Neutrophil (primary cell): ENCODE data around the gene ZNF740.

ENCODE experiments used
- H3K27ac ChIP-seq: fragments of 200-600 bp; sonication (generic); 2 replicates; pipeline ENCODE4 v1.5.1; 2016; ENCODE audit warnings: mild to moderate bottlenecking, moderate library complexity
- H3K27me3 ChIP-seq: fragments of 200-600 bp; sonication (generic); 2 replicates; pipeline ENCODE4 v1.6.0; 2016; ENCODE audit warnings: mild to moderate bottlenecking
- H3K36me3 ChIP-seq: fragments of 200-600 bp; sonication (generic); 2 replicates; pipeline ENCODE4 v1.5.1; 2017
- H3K4me1 ChIP-seq, 2 experiments: fragments of 200-600 bp in 1 of 2; sonication (generic) in 1 of 2; 1 replicate in 1 of 2; 2 replicates in 1 of 2; pipeline versions ENCODE4 v1.5.1 to v1.6.1; 2013 to 2016; ENCODE audit warnings: low read depth in 1 of 2, low read length in 1 of 2, mild to moderate bottlenecking in 1 of 2, moderate library complexity in 1 of 2; ENCODE audit not compliant: control insufficient read depth in 1 of 2, insufficient read depth in 1 of 2
- H3K4me3 ChIP-seq, 2 experiments: fragments of 200-600 bp in 1 of 2; sonication (generic) in 1 of 2; 1 replicate in 1 of 2; 2 replicates in 1 of 2; pipeline ENCODE4 v1.5.1; 2013 to 2016; ENCODE audit warnings: low read depth in 1 of 2, low read length in 1 of 2, mild to moderate bottlenecking in 1 of 2, moderate library complexity in 1 of 2
- H3K9me3 ChIP-seq: fragments of 200-600 bp; sonication (generic); 2 replicates; pipeline ENCODE4 v1.5.1; 2016
- TF ChIP-seq, protein P1 (sequence below): fragments of 200-600 bp; sonication (generic); IDR thresholded peaks from 2 replicates; pipeline ENCODE4 v1.5.1; 2016; ENCODE audit warnings: antibody characterized with exemption

Gene ZNF740

GRCh38 chr12:53212931-53213330, 32.4 kb downstream of the ZNF740 start:
- TF ChIP-seq, protein P1, sequence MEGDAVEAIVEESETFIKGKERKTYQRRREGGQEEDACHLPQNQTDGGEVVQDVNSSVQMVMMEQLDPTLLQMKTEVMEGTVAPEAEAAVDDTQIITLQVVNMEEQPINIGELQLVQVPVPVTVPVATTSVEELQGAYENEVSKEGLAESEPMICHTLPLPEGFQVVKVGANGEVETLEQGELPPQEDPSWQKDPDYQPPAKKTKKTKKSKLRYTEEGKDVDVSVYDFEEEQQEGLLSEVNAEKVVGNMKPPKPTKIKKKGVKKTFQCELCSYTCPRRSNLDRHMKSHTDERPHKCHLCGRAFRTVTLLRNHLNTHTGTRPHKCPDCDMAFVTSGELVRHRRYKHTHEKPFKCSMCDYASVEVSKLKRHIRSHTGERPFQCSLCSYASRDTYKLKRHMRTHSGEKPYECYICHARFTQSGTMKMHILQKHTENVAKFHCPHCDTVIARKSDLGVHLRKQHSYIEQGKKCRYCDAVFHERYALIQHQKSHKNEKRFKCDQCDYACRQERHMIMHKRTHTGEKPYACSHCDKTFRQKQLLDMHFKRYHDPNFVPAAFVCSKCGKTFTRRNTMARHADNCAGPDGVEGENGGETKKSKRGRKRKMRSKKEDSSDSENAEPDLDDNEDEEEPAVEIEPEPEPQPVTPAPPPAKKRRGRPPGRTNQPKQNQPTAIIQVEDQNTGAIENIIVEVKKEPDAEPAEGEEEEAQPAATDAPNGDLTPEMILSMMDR, result no peak
- Histone ChIP-seq H3K4me3 (no peak overlapping the region), H3K36me3 (no peaks in the 10 kb centered on the region), H3K27ac (no peak overlapping the region), H3K27me3 (peaks cover 2% of the 10 kb centered on the region), H3K4me1 (peaks cover 28 to 53% of the 10 kb centered on the region in 2 experiments), H3K9me3 (no peaks in the 10 kb centered on the region)

GRCh38 chr12:53213348-53213747, 32.8 kb downstream of the ZNF740 start:
- TF ChIP-seq, protein P1, result peak; percentile 86
- peak overlapping the region in 1 of 2 experiments; percentile 18 for H3K4me3 ChIP-seq
- H3K27me3 ChIP-seq, result peaks cover 7% of the 10 kb centered on the region
- no peaks in the 10 kb centered on the region for H3K36me3 ChIP-seq
- no peak overlapping the region for H3K27ac ChIP-seq
- H3K9me3 ChIP-seq, result no peaks in the 10 kb centered on the region
- peaks cover 26 to 52% of the 10 kb centered on the region in 2 experiments for H3K4me1 ChIP-seq

DNA sequence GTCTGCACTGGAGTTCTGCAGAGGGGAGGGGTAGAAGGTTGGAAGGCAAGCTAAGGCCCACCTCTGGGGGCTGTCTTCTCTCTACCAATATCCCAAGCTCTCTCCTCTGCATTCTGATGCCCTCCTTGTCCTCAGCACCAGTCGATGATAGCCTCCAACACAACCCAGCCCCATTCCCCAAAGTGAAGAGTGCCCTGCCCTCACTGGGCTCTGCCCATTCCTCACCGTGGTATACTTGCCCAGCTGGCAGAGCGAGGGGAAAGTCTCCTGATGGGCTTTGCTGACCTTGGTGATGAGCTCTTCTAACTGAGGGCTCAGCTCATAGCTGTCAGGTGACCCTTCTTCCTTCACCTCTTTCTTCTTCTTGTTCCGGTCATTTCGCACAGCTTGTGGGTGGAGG, 33.7 kb downstream of the ZNF740 start:
- Histone ChIP-seq H3K4me3 (no peak overlapping the region), H3K27ac (no peak overlapping the region), H3K36me3 (no peaks in the 10 kb centered on the region), H3K27me3 (peaks cover 15% of the 10 kb centered on the region), H3K9me3 (no peaks in the 10 kb centered on the region), H3K4me1 (peaks cover 17 to 44% of the 10 kb centered on the region in 2 experiments)
- TF ChIP-seq, protein P1, result no peak

DNA sequence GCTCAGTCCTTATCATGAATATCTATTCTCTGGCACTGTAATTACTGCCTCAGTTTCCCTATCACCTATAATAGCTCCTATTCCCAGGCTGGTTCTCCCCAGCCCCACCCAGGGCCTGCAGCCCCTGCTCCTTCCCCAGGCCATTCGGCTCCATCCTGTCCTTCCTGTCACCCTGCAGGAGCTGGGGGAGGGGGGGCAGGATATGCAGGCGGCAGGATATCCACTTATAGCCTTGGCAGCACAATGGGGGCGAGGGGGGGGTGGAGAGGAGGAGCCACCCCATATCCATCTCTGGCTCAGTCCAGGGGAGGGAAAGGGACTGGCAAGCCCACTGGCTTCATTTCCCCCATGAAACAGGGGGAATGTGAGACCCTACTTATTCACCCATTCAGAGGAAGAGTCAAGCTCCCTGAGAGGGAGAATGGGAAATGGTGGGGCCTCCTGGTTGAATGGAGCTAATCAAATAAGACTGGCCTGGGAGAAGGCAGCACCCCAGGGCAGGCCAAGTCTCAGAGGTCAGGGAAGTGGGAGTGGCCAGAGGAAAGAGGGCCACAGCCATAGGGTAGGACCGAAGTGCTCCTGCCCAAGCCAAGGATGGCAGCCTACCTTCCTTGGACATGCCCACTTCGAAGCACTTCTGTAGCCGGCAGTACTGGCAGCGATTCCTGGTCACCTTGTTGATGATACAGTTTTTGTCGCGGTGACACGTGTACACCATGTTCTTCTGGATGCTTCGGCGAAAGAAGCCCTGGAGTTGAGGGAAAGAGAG, 34.3 kb downstream of the ZNF740 start:
- no peaks in the 10 kb centered on the region for H3K9me3 ChIP-seq
- no peak overlapping the region for H3K27ac ChIP-seq
- H3K4me3 ChIP-seq, result no peak overlapping the region
- peaks cover 22% of the 10 kb centered on the region for H3K27me3 ChIP-seq
- H3K36me3 ChIP-seq, result no peaks in the 10 kb centered on the region
- peaks cover 15 to 44% of the 10 kb centered on the region in 2 experiments for H3K4me1 ChIP-seq
- TF ChIP-seq, protein P1, result no peak

- TF ChIP-seq, protein P1, result no peak
- Histone ChIP-seq H3K4me1 (peaks cover 20 to 44% of the 10 kb centered on the region in 2 experiments), H3K4me3 (no peak overlapping the region), H3K27me3 (peaks cover 28% of the 10 kb centered on the region), H3K9me3 (no peaks in the 10 kb centered on the region), H3K27ac (no peak overlapping the region), H3K36me3 (no peaks in the 10 kb centered on the region)
These were observed 35.0 kb downstream of the ZNF740 start for GRCh38 chr12:53215497-53215896.
